NK-92 (cell line): ENCODE measurements around the gene FIBCD1.
"Not testable (repeated sequence)": the region's sequence is repeated elsewhere in the genome, so short reads cannot be mapped to it uniquely, and the experiment has no call there.

Experiments
- DNase-seq: peaks from one replicate; lab custom pipeline; 2025; ENCODE audit not compliant: unreplicated experiment; lab: John Stamatoyannopoulos, UW

The FIBCD1 gene

GRCh38 chr9:130955947-130956621, 17.0 kb upstream of the FIBCD1 start:
- no peak for DNase-seq

DNA sequence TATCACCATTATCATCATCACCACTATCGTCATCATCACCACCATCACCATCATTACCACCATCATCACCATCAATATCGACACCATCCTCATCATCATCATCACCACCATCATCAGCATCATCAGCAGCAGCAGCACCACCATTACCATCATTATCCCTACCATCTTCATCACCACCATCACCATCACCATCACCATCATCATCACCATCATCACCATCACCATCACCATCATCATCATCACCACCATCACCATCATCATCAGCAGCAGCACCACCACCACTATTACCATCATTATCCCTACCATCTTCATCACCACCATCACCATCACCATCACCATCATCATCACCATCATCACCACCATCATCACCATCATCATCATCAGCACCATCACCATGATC, 15.9 kb upstream of the FIBCD1 start:
- not testable (repeated sequence) for DNase-seq

GRCh38 chr9:130954317-130954716, 15.3 kb upstream of the FIBCD1 start:
- no peak for DNase-seq

DNA sequence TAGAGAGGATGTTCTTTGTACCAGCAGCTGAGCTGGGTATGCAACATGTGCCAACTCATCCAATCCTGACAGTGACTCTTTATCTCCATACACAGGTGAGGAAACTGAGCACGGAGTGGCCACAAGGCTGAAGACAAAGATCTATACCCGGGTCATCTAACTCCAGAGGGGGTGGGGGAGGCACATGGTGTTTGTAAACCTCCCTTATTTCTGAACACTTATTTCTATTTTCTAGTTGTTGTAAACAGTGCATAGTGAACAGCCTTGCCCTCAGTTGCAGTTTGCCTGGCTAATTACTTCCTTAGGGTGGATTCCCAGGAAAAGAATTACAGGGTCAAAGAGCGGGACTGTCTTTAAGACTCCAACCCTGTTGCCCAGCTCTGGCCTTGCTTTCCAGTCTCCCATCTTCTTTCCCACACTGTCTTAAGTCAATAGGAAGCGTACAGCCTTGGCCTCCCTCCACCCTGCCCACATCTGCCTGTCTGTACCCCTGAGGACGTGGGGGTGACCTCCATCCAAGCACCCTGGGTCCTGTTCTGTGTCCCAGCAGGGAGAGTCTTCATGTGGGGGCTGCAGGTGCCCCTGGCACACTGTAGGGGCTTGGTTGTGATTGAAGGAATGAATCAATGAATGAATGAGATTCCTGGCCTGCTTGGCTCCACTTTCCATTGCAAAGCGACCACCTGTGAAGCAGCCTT, 13.2 kb upstream of the FIBCD1 start:
- no peak for DNase-seq

DNA sequence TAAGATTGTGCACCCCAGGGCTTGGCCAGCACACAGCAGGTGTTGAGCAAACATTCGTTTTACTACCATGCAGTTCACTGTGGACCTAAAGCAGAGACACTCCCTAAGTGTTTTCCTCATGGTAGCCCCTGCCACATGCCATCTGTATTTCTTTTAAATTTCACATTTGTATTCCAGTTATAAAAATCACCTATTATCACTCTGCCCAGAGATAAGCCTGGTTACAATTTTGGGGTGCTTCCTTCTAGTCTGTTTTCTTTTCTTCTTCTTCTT, 10.9 kb upstream of the FIBCD1 start:
- no peak for DNase-seq

DNA sequence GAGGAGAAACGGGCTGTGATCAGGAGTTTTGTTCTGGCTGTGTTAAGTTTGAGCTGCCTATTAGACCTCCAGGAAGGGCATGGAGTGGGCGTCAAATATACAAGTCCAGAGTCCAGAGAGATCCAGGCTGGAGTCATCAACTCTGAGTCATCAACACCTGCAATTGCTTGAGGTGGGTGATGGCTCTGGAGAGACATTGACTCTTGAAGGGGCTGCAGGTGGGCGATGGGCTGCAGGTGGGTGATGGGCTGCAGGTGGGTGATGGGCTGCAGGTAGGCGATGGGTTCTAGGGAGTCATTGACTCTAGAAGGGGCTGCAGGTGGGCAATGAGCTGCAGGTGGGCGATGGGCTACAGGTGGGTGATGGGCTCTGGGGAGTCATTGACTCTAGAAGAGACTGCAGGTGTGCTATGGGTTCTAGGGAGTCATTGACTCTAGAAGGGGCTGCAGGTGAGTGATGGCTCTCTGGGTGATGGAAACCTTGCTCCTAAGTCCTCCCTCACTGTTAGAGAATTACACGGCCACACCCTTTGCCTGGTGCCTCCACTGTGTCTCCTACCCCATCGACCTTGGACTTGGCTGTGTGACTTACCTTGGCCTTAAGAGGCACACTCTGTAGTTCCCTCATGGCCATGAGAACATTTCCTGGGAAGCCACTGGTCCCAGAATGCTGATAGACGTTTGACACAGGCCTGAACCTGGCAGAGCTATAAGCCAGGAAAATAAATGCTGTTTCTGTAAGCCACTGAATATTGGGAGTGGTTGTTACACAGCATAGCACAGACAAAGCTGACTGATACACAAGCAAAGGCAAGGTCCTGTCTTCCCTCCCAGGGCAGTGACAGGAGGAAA, 10.4 kb upstream of the FIBCD1 start:
- no peak for DNase-seq

DNA sequence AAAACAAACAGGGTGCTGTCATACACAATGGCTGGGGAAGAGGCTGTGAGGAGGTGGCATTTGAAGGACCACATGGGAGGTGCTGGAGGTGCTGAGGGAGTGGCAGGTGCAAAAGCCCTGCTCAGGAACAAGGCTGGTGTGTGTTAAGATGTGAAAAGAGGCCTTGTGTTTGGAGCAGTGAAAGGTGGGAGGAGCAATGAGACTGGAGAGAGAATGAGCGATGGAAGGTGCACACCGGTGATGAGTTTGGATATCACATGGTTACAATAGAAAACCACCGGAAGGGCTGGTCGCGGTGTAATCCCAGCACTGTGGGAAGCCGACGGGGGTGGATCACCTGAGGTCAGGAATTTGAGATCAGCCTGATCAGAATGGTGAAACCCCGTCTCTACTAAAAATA, 9.2 kb upstream of the FIBCD1 start:
- DNase-seq, result no peak

- no peak for DNase-seq
These were observed 8.6 kb upstream of the FIBCD1 start for GRCh38 chr9:130947618-130948140.

GRCh38 chr9:130946766-130947617, 7.9 kb upstream of the FIBCD1 start:
- DNase-seq, result no peak

DNA sequence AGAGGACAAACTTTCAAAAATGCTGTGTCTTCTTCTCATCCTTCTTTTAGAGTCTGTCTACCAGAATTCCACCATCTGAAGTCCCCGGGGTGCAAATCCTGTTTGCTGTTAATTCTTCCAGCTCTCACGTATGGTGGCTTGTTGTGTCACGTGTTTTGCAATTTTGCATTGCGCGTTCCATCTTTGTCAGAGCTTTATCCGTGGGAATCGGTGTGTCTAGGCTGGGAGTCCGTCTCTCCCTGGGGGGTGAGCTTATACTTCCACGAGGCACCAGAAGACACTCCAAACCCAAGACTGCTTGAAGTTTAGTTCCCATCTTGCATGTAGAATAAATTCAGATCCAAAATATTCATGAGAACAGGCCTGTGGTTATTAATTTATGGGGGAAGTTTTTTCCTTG, 6.1 kb upstream of the FIBCD1 start:
- DNase-seq, result no peak

DNA sequence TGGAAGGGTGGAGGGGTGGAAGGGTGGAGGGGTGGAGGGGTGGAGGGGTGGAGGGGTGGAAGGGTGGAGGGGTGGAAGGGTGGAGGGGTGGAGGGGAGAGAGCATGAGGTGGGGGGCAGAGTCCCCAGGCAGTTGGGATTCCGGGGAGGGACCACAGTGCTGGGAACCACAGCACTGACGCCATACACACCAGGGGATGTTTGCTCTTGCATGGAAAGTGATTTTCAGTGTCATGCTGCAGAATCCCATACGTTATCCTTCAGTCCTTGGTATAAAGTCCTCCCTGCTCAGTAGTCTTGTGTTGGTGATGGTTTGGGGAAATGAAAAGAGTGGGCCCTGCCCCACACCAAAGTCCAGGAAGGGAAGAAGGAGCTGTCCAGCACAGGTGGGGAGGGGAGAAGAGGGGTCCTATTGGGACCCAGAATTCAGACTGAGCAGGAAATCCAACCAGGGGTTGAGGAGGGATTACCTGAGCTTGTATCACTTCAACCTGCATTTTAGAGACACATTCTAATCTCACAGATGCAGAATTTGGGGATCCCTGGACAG, 5.5 kb upstream of the FIBCD1 start:
- DNase-seq, result no peak

GRCh38 chr9:130943777-130944176, 4.7 kb upstream of the FIBCD1 start:
- DNase-seq, result no peak

- DNase-seq, result no peak
These were observed 4.2 kb upstream of the FIBCD1 start for GRCh38 chr9:130943221-130943620.

DNA sequence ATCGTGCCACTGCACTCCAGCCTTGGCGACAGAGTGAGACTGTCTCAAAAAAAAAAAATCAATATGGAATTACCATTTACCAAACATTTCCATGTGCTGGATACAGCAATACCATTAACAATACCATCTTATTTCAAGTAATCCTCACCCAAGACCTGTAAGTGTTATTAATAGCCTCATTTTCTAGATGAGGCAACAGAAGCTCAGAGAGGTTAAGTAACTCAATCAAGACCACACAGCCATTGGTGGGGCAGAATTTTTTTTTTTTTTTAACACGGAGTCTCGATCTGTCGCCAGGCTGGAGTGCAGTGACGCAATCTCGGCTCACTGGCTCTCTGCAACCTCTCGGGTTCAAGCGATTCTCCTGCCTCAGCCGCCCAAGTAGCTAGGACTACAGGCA, 3.6 kb upstream of the FIBCD1 start:
- no peak for DNase-seq

DNA sequence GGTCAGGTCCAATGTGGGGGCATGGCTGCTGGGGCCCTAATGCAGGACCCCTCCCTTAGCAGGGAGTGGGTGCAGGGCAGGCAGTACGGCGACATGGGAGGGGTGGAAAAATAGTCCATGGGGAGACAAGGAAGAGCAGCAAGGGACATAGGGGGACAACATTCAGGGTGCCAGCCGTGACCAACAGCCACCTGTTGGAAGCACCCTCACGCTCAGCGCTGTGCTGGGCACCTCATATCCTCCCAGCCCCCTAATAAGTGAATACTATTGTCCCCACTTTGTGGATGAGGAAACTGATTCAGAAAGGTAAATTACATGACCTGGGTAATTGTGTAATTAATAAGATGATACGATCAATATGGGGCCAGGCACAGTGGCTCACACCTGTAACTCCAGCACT, 3.0 kb upstream of the FIBCD1 start:
- no peak for DNase-seq

GRCh38 chr9:130940693-130941576, 1.9 kb upstream of the FIBCD1 start:
- no peak for DNase-seq

DNA sequence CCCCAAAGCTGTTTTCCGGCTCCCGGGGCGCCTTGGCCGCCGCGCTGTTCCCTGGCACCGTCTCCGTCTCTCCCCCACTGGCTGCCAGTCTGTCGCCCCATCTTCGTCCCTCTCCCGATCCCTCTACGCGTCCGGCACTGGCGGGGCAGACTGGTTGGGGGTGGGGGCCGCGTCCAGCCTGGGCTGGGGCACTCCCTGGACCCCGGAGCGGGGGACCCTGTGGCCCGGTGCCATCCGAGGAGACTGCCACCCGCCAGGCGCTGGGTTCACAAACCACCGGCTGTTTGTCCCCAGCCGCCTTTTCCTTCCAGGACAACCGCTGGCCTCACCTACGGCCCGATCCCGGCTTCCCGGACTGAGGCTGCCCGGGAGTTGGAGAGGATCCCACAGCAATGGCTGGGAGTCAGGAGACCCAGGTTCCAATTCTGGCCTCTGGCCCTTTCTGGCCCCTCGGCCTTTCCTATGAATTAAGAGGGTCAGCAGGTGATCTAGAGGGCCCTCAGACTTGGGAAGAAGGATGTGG, 1.0 kb upstream of the FIBCD1 start:
- DNase-seq, result no peak

- no peak for DNase-seq
These were observed 469 bp upstream of the FIBCD1 start for GRCh38 chr9:130939405-130940026.

DNA sequence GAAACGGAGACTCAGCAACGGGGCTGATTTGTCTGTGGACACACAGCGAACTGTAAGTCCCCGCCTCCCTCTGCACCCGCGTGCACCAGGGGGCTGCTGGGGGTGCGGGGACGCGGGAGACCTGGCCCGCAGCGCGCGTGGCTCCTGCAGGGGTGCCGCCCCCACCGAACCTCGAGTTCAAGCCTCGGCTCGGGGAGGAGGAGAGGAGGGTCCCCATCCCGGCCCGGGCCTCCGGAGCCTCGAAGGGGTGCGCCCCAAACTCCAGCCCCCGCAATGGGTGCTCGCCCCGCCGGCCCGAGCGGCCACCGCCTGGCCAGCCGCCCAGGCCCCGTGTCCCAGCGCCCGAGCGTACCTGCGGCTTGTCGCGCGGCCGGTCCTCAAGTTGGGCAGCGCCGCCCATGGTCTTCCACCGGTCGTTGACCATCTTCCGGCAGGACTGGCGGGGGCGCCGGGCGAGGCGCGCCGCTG, 829 bp downstream of the FIBCD1 start:
- DNase-seq, result no peak
